Right renal cortex interstitium (tissue), 3 donors: ENCODE data around the gene SETD1B. TPM values are rescaled to one million over a fixed set of nuclear protein-coding genes. Genes with fewer than 3 reads are reported as not detected.

Experiments used
- DNase-seq, 3 donors: peaks; one replicate each; pipeline ENCODE4 v3.0.0-alpha.2; 2013; ENCODE audit warnings: low read depth in 3 of 3, low spot score in 2 of 3
- polyA plus RNA-seq, 3 donors: library from polyadenylated mRNA; unstranded; fragments of 120-200 nt; gene quantifications; one replicate each; pipeline ENCODE4 v1.2.1, GENCODE V29; 2013; ENCODE audit not compliant: insufficient read length in 3 of 3

The SETD1B gene
- polyA plus RNA-seq, 3 donors = 10.5 to 12.1 (median 12.0) TPM

DNA sequence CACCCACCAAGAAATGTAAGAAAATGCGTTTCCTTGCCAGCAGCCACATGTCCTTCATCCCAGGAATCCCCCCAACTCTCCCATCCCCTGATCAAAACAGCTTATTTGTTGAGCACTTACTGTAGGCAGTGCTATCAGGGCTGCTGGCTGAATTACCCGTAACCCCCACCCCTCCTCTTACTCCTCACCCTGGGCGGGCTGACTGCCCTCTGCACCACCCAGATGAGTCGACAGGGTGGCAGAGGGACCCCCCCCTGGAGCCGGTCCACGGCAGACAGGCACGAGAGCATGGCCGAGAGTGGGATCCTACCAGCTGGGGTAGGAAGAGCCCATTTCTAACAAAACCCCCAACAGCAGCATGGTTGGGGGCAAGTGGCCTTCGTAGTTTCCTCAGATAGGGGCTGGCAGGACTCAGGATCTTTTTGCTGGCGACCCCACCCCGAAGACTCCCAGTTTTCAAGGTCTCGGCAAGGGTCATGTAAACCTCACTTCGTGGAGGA, 9.2 kb upstream of the SETD1B start:
- DNase-seq = no peak

DNA sequence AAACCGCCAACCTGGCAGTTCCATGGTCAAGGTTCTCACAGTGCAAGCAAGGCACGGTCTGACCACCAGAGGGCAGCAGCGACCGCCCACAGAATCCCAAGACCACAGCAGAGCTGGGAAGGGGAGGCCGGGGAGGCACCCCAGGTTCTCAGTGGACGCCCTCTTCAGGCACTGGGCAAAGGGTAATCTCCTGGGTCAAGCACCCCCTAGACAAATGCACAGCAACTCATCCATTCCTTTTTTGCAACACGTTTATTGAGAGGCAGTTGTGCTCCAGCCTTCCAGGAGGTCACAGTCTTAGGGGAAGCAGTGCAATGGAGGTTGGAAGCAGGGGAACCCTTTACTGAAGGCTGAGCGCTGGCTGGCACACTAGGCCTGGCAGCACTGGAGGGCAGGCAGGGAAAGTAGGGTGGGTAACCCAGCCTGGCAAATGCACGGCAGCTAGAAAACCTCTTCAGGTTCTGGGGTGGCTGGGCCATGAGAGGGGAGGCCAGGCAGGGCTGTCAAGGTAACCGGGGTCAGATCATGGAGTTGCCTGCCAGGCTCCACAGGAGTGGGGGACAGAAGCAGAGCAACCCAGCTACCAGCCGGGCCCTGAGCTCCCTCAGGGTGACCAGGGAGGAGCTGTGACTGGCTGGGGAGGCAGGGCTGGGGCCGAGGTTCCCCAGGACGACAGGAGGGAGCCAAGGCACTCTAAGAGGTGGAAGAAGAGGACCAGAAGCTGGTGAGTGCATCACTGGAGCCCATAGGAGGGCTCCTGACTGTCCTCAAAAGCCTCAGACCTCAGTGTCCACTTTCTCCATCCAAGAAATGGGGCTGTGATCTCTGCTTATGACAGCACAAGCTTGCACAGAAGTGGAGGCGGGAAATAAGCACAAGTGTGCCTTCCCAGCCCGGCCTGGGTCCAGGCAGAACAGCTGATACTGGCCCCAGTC, 8.5 kb upstream of the SETD1B start:
- no peak for DNase-seq

GRCh38 chr12:121796855-121797751, 6.7 kb upstream of the SETD1B start:
- DNase-seq = no peak

DNA sequence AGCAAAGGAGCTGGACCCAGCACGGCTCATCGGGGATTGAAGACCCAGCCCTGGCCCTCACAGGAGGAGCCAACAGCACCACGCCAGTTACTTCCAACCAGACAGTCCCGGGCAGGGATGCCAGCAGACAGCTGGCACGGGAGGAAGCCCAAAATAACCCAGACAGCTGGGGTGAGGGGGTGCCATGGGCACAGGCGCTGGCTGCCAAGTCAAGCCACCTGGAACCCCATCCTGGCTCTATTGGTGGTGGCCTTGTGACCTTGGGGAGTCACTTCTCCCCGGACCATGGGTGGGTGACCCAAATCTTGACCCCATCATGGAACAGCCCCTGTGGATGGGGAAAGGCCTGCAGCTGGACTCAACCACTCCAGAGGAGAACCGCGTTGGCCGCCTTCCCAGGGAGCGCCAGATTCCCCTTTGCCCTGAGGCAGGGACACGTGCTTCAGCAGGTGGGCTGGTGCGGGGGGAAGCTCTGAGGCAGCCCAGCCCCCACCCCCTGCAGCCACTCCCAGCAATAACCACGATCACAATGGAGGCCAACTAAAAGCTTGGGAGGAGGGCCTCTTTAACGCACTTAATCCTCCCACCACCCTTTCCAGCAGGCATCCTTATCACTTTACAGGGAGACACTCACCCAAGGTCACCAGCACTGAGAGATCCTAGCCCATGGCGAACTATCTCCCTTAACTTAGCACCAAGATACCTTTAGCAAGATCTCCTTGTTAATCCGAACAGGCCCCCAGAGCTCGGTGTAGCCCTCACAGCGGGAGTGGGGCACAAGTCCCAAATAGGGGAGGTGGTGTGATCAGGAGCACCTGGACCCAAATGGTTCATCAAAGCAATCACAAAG, 5.6 kb upstream of the SETD1B start:
- DNase-seq = no peak

DNA sequence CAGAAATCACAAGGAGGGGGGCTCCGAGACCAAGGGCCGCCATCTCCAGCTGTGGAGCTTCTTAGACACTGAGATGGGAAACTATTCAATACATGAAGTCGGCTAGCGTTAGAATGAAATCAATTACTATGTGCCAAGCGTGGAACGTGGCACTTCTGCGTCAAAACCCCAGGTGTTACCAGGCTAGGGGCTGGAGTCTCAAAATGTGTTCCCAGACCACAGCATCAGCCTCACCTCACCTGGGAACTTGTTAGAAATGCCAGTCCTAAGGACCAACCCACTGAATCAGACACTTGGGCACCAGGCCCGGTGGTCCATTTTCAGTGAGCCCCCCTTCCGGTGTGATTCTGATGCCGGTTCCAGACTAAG, 5.0 kb upstream of the SETD1B start:
- no peak for DNase-seq

DNA sequence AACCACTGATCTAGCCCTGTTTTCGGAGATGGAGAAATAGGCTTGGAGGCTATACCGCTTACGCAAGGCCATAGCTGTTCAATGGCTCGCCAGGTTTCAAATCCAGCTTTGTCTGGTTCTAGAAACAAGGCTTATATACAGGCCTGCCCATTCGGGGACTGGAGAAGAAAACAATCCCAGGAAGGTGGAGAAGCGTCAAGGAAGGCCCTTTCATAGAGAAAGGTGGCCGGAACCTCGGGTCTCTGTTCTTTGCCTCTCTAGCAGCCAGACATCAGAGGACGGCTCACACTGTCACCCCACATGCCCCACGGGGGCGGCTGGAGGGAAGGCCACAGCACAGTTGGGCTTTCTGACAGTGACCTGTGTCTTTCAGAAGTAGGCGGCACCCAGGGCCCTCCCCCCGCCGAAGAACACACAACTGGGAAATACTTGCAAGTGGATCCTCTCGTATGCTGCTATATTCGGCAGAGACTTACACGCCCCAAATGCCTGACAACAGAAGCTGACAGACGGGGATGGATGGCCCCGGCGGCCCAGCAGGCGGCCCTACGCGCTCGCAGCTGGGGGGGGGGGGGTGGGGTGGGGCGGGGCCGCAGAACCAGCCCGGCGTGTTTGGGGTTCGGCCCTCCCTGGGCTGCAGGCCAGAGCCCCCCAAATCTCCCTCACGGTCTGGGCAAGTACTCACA, 4.5 kb upstream of the SETD1B start:
- no peak for DNase-seq

DNA sequence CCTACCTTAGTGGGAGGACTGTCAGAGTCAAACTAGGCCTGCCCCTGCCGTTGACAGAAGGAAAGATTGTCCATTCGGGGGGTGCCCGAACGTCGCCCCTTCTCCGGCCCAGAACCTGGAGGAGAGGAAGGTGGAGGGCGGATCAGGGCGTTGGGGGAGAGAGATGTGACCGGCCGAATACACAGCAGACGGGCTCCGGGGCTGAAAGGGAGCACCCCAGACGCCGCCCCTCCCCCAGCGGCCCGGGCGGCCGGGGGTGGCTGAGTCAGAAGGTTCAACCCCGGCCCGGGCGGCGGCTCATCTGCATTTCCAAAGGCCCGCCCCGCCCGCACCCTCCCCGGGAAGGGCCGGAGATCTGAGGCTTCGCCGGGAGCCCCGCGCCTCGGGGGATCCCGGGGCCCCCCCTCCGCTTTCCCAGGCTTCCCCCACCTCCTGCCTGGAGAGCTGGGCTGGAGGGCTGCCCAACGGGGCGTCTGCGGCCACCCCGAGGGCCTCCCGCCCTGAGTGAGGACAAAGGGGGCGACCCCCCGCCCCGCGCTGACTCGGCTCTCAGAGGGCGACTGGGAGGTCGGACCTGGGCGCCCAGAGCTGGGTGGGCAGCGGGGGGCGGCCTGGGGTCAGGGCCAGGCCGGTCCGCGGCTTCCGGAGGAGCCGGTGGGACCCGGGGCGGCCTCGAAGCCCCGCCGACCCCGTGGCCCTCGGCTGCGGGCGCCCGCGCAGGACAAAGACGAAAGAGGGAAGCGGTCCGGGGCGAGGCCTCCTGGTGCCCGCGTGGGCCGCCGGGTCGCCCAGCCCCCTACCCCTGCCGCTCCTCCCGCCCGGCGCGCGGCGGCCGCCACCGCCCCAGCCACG, 3.7 kb upstream of the SETD1B start:
- DNase-seq = no peak

DNA sequence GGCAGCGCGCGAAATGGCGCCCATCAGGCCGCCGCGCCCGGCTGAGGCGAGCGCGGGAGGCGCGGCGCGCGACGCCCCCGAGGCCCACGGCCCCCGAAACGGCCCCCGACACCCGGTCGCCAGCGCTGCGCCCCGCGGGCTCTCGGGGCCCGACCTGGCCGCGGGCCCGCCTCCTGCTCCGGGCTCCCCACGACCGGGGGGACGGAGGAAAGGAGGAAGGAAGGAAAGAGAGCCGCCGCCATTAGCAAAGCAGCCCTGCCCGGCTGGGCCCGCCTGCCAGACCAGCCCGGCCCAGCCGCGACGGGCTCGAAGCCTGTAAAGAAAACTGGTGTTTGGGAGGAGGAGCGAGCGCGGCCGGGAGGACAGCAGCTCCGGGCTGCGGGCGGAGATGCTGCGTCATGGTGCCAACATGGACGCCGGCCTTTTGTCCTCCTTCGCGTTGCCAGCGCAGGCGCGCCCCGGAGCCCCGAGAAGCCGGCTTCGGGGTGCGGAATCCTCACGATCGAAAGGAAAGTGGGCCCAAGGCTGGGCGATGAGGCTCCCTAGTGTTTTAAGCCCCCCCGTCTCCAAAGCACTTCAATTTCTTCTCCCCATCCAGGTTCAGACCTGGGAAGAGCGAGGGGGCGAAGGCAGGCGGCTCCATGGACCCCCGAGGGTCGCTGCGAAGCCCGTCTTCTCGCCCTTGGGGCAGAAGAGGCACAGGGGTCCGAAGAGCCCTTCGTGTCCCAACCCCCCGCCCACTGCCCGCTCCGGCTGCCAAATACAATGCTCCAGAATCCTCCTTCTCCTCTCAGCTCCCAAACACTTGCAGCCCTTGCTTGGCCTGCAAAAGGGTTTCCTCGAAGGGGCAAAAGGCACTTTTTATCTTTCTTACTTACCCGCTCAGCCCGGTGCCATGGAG, 2.9 kb upstream of the SETD1B start:
- no peak for DNase-seq

DNA sequence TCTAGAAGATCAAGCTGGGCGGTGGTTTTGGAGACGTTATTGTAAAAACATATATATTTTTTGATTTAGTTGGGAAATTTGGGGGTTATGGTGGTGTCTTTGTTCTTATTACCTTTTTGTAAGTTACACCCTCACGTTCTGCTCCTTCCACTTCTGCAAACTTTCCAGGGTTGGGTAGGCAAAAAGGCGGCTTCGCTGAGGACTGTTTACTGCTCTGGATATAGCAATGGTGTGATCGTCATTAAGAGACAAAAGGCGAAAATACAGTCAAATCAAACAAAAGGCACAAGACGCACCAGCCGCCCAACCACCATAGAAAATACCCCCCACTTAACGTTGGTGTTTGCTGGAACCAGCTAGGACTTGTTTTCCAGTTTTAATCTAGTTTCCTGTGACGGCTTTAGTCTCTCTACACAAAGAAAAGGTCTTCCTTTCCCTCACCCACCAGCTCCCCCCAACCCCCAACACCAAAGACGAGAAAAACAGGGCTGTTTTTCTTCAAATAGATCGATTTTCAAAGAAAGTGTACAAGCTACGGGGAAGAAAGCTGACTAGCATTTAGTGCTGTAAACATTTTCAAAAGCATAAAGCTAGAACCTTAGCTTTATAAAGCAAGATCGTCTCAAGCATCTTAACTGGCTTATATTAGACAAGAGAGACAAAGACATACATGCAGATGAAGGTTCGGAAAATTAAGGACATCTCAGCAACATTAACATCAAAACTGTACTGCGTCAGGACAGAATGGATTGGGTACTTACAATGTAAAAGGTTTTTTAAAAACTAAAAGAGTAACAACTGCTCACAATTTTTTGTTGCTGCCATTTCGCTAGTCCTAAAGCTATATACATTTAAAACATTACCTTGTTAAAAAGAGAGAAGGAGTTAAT, 2.0 kb upstream of the SETD1B start:
- DNase-seq = no peak

DNA sequence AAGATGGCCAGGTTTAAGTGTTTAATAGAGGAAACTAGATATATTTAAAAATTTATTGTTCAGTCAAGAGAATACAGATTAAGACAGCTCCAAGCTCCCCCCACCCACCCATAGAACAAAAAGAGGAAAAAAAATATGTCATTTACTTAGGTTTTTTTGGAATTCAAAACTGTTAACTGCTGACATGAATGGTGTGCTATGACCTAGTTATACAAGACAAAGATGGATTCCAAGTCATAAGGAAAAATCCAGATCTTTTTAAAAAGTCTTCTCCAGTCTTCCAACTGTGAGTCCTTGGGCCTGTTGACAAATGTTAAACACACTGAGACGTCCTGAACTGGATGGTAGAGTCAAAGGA, 1.3 kb upstream of the SETD1B start:
- no peak for DNase-seq

DNA sequence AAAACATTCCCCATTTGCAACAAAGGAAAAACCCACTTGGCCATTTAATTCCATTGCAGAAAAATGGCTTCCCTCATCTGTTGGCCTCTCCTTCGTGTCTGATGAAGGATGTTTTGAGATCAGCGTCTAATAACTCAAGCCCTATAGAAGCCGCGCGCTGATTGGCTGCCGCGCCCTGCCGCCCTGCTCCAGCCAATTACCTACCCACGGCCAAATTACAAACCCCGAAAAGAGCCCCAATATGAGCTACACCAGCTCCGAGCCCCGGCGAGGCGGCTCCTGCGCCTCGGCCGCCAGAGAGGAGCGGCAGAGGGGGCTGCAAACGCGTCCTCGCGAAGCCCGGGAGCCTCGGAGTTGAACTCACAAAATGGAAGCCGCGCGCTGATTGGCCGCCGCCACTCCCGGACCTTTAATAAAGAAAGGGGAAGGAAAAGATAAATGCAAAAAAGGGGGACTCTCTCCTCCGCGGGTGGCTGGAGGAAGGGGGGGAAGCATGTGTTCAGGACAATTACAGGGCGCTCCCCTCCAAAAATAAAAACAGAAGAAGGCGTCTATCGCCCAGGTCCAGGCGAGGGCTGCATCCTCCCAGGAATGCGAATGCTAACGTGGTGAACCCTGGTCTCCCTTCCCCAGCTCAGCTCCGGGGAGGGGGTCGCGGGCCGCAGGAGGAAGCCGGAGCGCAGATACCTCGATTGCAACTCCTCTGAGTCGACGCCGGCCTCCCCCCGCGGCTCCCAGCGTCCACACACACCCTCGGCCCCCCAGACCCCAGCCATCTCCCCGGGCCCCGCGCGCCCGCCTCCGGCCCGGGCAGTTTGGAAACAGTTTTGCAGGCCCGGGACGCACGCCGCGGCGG, 738 bp upstream of the SETD1B start:
- peak; percentile 88 to 93 (median 92) for DNase-seq

DNA sequence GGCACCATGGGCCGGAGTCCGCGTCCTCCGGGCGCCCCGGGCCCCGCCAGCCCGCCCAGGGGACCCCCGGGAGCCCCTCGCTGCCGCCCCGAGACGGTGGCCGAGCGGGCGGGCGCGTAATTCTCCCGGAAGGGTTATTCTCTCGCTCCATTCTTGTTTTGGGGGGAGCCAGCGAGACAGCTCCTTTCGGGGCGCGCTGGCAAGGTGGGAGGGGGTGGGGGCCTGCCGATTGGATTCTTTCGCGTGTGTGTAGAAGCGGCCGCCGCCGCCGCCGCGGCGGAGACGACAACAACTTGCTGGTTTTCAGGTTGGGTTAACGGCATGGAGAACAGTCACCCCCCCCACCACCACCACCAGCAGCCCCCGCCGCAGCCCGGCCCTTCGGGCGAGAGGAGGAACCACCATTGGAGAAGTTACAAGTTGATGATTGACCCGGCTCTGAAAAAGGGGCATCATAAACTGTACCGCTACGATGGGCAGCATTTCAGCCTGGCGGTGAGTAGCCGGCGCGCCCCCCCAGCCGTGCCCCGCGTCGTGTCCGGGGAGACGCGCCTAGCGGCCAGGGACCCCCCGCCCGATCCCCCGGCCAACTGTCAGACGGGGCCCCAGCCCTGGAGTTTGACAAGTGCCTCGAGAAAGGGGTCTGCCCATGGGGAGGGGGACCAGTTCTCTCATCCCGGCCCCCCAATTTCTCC, 755 bp downstream of the SETD1B start:
- no peak for DNase-seq

DNA sequence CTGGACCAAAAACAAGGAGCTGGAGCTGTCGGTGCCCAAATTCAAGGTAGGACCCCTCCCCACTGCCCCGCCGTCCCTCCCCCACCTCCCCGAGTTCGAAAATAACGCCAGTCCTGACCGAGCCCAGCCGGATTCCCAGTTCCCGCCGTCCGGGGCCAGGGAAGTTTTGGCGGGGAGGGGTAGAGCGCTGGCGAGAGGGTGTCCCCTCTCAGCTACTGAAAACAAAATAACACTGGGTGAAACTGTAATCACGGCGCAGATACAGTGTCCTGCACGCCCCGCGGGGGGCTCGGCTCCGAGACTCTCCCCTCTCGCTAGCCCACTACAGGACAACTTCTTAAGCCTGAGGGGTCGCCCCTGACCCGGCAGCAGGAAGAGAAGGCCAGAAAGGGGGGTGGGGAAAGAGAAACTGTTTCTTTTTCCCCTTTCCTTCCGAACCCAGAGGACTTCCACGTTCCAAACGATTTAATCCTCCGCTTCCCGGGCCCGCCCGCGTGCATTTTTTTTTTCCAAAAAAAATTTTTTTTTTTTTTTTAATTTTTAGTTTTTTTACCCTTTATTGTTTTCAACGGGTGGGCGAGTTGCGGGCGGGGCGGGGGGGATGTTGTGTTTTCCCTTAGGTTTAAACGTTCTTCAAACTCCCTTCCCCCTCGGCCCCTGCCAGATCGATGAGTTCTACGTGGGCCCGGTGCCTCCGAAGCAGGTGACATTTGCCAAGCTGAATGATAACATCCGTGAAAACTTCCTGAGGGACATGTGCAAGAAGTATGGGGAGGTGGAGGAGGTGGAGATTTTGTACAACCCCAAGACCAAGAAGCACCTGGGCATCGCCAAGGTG, 1.6 kb downstream of the SETD1B start:
- DNase-seq = no peak

DNA sequence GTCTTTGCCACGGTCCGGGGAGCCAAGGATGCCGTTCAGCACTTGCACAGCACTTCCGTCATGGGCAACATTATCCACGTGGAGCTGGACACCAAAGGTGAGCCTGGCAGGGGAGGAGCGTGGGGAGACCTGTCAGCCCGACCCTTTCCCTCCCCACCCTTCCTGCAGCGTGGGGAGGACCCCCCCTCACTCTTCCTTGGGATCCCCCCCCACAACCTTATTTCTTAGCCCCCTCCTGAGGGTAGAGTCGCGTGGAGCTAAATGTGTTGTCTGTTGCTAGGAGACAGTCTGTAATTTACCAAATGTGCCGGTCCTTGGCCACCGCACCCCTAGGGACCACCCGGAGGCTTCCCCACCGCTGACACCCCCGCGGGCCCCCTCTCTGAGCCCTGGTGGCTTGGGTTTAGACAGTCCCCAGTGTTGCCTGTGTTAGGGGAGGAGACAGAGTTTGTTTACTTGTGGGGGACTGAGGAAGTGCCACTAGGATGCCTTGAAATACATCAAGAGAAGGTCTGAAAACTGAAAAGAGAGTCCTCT, 2.3 kb downstream of the SETD1B start:
- no peak for DNase-seq
